T-helper 2 cell treated with Interferon-gamma antibody and Interleukin-4, amounts not matched to agents 5 μg/mL and 100 μg/mL, for 36 hours (primary cell): ENCODE data around the gene SLC10A3.

ENCODE experiments used
- DNase-seq: peaks from one replicate; pipeline ENCODE4 v3.0.0; 2021; ENCODE audit warnings: low spot score
- H3K27ac Mint-ChIP-seq: one replicate; pipeline ENCODE4 v1.8.0; 2021; ENCODE audit warnings: mild to moderate bottlenecking, mixed read lengths
- H3K27me3 Mint-ChIP-seq: one replicate; pipeline ENCODE4 v1.8.0; 2021; ENCODE audit warnings: low read depth, mixed read lengths
- H3K36me3 Mint-ChIP-seq: one replicate; pipeline ENCODE4 v1.8.0; 2021; ENCODE audit warnings: low read depth, mixed read lengths
- H3K4me1 Mint-ChIP-seq: one replicate; pipeline ENCODE4 v1.8.0; 2021; ENCODE audit warnings: low read depth, mixed read lengths
- H3K4me3 Mint-ChIP-seq: one replicate; pipeline ENCODE4 v1.8.0; 2022; ENCODE audit warnings: mild to moderate bottlenecking, moderate library complexity, mixed read lengths
- H3K9me3 Mint-ChIP-seq: one replicate; pipeline ENCODE4 v1.8.0; 2021; ENCODE audit warnings: mixed read lengths

The SLC10A3 gene

DNA sequence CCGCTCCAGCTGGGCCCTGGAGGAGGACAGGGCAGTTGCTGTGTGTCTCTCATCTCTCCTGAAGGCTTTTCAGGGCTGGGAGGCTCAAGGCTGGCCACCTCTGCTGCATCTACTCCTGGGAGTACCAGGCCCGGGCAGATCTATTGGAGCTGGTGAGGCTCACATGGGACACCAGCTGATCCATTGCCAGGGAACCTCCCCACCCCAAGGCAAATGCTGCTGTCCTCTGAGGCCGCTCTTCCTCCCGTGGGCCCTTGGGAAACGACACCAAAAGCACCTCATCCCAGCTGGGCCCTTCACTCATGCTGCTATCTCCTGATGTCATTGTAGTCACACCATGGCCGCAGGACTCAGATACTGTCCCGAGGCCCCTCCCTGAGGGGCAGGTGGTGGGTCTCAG is 7.6 kb downstream of the SLC10A3 start:
- H3K27me3 Mint-ChIP-seq = no peaks in the 10 kb centered on the region
- H3K4me3 Mint-ChIP-seq = no peak overlapping the region
- H3K27ac Mint-ChIP-seq = no peak overlapping the region
- no peaks in the 10 kb centered on the region for H3K9me3 Mint-ChIP-seq
- peaks cover 10% of the 10 kb centered on the region for H3K4me1 Mint-ChIP-seq
- H3K36me3 Mint-ChIP-seq = peaks cover 13% of the 10 kb centered on the region
- no peak for DNase-seq

- Mint-ChIP-seq H3K27ac (no peak overlapping the region), H3K4me3 (no peak overlapping the region), H3K27me3 (no peaks in the 10 kb centered on the region), H3K4me1 (peaks cover 11% of the 10 kb centered on the region), H3K9me3 (no peaks in the 10 kb centered on the region), H3K36me3 (peaks cover 11% of the 10 kb centered on the region)
- DNase-seq = no peak
Observed at GRCh38 chrX:154481911-154482601, 8.4 kb downstream of the SLC10A3 start.

- Mint-ChIP-seq H3K4me1 (peaks cover 17% of the 10 kb centered on the region), H3K27ac (no peak overlapping the region), H3K4me3 (no peak overlapping the region), H3K36me3 (peaks cover 11% of the 10 kb centered on the region), H3K9me3 (no peaks in the 10 kb centered on the region), H3K27me3 (no peaks in the 10 kb centered on the region)
- DNase-seq = no peak
Observed at GRCh38 chrX:154481195-154481594, 9.2 kb downstream of the SLC10A3 start.

- Mint-ChIP-seq H3K27ac (peak within 1 kb of the TSS; percentile 83), H3K36me3 (peaks cover 6% of the 10 kb centered on the region), H3K4me3 (peak within 1 kb of the TSS; percentile 92), H3K9me3 (no peaks in the 10 kb centered on the region), H3K4me1 (peaks cover 18% of the 10 kb centered on the region), H3K27me3 (no peaks in the 10 kb centered on the region)
- peak; percentile 93 for DNase-seq
Observed at GRCh38 chrX:154478728-154479622, 11.5 kb downstream of the SLC10A3 start, which contains the start of gene LAGE3. LAGE3 (minus strand) TSS chrX:154479281; CDS start chrX:154478915, 366 bp downstream.

DNA sequence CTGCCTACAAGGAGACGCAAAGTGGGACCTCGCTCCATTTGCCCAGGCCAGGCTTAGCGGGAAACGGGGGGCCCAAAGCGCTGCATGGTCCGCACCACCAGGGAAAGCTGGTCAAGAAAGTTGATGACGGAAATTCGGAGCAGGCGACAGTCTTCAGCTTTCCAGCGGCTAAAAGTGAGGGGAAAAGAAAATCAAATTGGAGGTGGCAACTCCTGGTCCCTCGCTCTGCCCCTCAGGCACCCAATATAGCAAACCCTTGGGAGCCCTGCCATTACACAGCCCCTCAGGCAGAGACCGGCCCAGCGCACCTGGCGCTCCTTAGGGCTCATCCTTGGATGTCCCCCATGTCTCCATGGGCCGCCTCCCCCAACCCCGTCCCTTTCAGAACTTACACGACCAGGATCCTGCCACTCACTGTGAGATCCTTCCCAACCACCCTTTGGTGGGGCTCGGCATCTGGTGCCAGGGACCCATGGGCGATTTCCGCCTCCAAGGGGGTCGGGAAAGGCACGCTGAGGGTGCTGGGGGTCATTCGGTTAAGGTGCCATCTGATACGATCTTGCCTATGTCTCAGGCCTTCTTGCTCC is 12.4 kb downstream of the SLC10A3 start:
- Mint-ChIP-seq H3K4me3 (peak overlapping the region; percentile 92), H3K27ac (peak overlapping the region; percentile 75), H3K27me3 (no peaks in the 10 kb centered on the region), H3K4me1 (peaks cover 15% of the 10 kb centered on the region), H3K36me3 (no peaks in the 10 kb centered on the region), H3K9me3 (no peaks in the 10 kb centered on the region)
- DNase-seq = no peak

GRCh38 chrX:154476821-154477220 is 13.6 kb downstream of the SLC10A3 start:
- Mint-ChIP-seq H3K27ac (peak overlapping the region; percentile 31), H3K27me3 (no peaks in the 10 kb centered on the region), H3K4me1 (peaks cover 11% of the 10 kb centered on the region), H3K4me3 (peak overlapping the region; percentile 40), H3K36me3 (no peaks in the 10 kb centered on the region), H3K9me3 (no peaks in the 10 kb centered on the region)
- no peak for DNase-seq

- no peak for DNase-seq
- H3K4me1 Mint-ChIP-seq = peaks cover 11% of the 10 kb centered on the region
- H3K4me3 Mint-ChIP-seq = no peak overlapping the region
- H3K9me3 Mint-ChIP-seq = no peaks in the 10 kb centered on the region
- no peaks in the 10 kb centered on the region for H3K27me3 Mint-ChIP-seq
- H3K36me3 Mint-ChIP-seq = no peaks in the 10 kb centered on the region
- H3K27ac Mint-ChIP-seq = no peak overlapping the region
Observed at GRCh38 chrX:154473683-154474082, 16.7 kb downstream of the SLC10A3 start.

DNA sequence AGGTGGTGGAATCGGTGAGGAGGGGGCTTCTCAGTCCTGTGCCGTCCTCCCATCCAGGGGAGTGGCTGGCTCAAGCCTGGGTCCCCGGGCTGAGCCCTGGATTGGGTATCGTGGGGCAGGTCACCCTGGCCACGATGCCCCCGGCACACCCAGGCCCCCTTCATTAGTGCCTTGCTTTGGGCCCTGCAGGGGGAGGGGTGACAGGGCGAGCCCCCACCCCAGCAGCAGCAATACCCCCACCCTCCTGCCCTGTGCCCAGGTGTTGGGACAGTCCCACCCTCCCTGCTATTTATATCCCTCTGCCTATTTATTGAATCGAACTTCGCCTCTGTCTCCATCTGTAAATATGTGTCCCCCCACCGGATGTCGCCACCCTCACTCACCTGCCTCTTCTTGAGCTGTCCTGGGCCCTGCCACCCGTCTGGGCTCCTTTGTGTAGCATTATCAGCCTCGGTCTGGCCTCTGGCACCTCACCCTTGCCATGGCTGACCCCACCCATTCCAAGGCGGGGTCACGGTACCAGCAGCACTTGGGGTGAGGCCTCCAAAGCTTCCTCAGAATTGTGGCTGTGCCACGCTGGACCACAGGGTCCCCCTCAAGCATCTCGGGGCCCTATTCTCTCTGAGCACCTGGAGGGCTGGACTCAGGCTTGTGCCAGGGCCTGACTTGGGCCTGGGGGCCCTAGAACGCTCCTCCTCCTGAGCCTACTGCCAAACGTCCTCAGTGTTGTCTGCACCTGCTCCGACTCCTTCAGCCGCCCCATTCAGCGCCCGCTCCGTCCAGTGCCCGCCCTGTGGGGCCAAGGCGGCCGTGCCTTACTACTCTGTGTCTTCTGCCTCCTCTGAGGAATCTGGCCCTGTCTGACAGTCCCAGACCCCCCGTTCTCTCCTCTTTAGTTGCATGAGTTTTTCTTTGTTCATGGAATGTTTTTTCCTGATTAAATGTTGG is 17.5 kb downstream of the SLC10A3 start:
- no peaks in the 10 kb centered on the region for H3K9me3 Mint-ChIP-seq
- H3K4me1 Mint-ChIP-seq = peaks cover 11% of the 10 kb centered on the region
- H3K36me3 Mint-ChIP-seq = no peaks in the 10 kb centered on the region
- no peaks in the 10 kb centered on the region for H3K27me3 Mint-ChIP-seq
- DNase-seq = no peak
- H3K4me3 Mint-ChIP-seq = no peak overlapping the region
- no peak overlapping the region for H3K27ac Mint-ChIP-seq

DNA sequence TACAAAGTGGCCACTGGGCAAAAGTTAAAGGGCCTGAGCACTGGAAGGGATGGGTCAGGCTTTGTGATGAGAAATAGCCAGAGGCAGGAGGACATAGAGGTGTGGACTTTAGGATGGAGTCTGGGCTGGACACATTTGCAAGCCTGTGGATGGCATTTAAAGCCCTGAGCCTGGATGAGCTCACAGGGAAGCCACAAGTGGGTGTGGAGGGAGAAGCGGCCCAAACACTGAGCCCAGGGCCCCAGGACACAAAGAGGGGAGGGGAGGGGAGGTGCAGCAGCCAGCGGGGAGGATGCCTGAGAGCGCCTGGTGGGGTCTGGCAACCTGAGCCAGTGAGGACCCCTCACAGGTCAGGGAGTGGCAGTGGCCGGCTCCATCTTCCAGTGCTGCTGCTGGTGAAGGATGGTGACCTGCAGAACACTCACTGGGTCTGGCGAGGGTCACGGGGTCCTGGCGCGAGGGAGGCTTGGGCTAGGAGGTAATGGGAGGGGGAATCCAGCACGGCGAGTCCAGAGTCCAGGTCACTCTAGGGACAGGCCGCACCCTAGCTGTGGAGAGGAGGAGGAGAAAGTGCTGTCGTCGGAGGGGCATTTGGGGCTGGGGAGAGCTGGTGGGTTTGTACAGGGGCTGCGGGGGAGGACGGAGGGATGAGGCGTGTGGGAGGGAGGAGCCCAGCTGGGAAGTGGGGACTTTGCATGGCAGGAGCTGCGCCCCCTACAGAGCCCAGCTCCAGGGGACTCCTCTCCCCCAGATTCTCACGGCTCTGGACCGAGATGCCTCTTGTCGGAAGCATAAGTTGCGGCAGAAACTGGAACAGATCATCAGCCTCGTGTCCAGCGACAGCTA is 18.4 kb downstream of the SLC10A3 start:
- Mint-ChIP-seq H3K36me3 (no peaks in the 10 kb centered on the region), H3K4me1 (peaks cover 9% of the 10 kb centered on the region), H3K27ac (no peak overlapping the region), H3K9me3 (no peaks in the 10 kb centered on the region), H3K4me3 (no peak overlapping the region), H3K27me3 (no peaks in the 10 kb centered on the region)
- no peak for DNase-seq

GRCh38 chrX:154470914-154471568 is 19.4 kb downstream of the SLC10A3 start:
- Mint-ChIP-seq H3K27ac (no peak overlapping the region), H3K36me3 (no peaks in the 10 kb centered on the region), H3K27me3 (no peaks in the 10 kb centered on the region), H3K9me3 (no peaks in the 10 kb centered on the region), H3K4me1 (peaks cover 4% of the 10 kb centered on the region), H3K4me3 (no peak overlapping the region)
- DNase-seq = no peak

DNA sequence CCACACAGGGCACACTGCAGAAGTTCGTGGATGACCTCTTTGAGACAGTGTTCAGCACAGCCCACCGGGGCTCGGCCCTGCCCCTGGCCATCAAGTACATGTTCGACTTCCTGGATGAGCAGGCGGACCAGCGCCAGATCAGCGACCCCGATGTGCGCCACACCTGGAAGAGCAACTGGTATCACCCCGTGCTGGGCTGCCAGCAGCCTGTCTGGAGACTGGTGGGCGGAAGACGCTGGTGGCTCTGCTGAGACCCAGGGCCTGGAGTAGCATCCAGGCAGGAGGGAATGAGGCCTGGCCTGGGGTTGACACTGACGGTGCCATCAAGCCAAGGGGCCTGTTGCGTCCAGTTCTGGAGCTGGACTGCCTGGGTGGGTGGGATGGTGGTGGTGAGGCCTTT is 20.0 kb downstream of the SLC10A3 start:
- Mint-ChIP-seq H3K27me3 (no peaks in the 10 kb centered on the region), H3K36me3 (no peaks in the 10 kb centered on the region), H3K9me3 (no peaks in the 10 kb centered on the region), H3K27ac (no peak overlapping the region), H3K4me3 (no peak overlapping the region), H3K4me1 (peaks cover 1% of the 10 kb centered on the region)
- no peak for DNase-seq

DNA sequence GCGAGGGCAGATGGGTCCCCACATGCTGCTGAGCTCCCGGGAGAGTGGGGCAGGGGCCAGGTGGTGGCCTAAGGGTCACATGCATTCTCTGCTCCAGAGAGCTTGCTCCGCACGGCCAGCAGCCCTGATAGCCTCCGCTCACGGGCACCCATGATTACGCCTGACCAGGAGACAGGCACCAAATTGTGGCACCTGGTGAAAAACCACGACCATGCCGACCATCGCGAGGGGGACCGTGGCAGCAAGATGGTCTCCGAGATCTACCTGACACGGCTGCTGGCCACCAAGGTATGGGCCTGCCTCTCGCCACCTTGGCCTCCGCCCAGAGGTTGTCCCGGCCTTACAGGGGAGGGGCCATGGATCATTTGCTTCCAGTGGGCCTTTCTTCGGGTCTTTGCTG is 20.5 kb downstream of the SLC10A3 start:
- Mint-ChIP-seq H3K4me1 (no peaks in the 10 kb centered on the region), H3K4me3 (no peak overlapping the region), H3K27ac (no peak overlapping the region), H3K36me3 (no peaks in the 10 kb centered on the region), H3K9me3 (no peaks in the 10 kb centered on the region), H3K27me3 (no peaks in the 10 kb centered on the region)
- DNase-seq = no peak
